AG09319 (cell line): Measurements from ENCODE around the gene SLC2A9.

Experiments used
- DNase-seq: peaks from one replicate; pipeline ENCODE4 v3.0.0-alpha.2; 2010; ENCODE audit warnings: low read depth; ENCODE audit errors: extremely low read depth
- TF ChIP-seq, protein P1 (sequence below): IDR thresholded peaks from 2 replicates; pipeline ENCODE4 v1.5.1; 2011; ENCODE audit warnings: low read depth, mild to moderate bottlenecking, inconsistent platforms, low read length, moderate library complexity

Gene SLC2A9

GRCh38 chr4:10040049-10040892, 19.0 kb upstream of the SLC2A9 start:
- TF ChIP-seq, protein P1, sequence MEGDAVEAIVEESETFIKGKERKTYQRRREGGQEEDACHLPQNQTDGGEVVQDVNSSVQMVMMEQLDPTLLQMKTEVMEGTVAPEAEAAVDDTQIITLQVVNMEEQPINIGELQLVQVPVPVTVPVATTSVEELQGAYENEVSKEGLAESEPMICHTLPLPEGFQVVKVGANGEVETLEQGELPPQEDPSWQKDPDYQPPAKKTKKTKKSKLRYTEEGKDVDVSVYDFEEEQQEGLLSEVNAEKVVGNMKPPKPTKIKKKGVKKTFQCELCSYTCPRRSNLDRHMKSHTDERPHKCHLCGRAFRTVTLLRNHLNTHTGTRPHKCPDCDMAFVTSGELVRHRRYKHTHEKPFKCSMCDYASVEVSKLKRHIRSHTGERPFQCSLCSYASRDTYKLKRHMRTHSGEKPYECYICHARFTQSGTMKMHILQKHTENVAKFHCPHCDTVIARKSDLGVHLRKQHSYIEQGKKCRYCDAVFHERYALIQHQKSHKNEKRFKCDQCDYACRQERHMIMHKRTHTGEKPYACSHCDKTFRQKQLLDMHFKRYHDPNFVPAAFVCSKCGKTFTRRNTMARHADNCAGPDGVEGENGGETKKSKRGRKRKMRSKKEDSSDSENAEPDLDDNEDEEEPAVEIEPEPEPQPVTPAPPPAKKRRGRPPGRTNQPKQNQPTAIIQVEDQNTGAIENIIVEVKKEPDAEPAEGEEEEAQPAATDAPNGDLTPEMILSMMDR: no peak
- DNase-seq: no peak

GRCh38 chr4:10036807-10037342, 15.6 kb upstream of the SLC2A9 start:
- TF ChIP-seq, protein P1: no peak
- DNase-seq: no peak

GRCh38 chr4:10035130-10035529, 13.8 kb upstream of the SLC2A9 start:
- DNase-seq: no peak
- TF ChIP-seq, protein P1: no peak

- DNase-seq: no peak
- TF ChIP-seq, protein P1: no peak
Observed at GRCh38 chr4:10034612-10035104, 13.4 kb upstream of the SLC2A9 start.

- TF ChIP-seq, protein P1: no peak
- no peak for DNase-seq
Observed at GRCh38 chr4:10034136-10034535, 12.8 kb upstream of the SLC2A9 start.

- TF ChIP-seq, protein P1: no peak
- no peak for DNase-seq
Observed at GRCh38 chr4:10033191-10033881, 12.0 kb upstream of the SLC2A9 start.

DNA sequence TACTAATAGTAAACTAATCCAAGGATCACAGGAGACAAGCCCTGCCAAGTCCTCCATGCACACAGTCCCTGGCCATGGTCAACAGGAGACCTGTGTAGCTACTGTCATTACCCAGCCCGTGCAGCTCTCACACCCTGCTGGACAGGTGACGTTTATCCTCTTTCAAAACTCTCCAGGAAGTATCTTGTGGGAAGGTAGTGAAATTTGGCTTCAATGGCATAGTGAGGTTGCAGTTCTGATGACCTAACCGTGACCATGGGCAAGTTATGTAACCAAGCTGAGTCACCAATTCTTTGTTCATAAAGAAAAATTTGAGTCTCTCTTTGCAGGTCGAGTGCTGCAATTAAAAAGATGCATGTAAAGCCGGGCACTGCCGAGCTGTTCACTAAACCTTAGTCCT, 11.3 kb upstream of the SLC2A9 start:
- TF ChIP-seq, protein P1: no peak
- no peak for DNase-seq
